CD1c-positive myeloid dendritic cell (primary cell): ENCODE results near the gene ANKRD42.

Experiments
- DNase-seq: peaks from one replicate; pipeline ENCODE4 v3.0.0-alpha.2; 2016; ENCODE audit errors: extremely low spot score

The ANKRD42 gene

DNA sequence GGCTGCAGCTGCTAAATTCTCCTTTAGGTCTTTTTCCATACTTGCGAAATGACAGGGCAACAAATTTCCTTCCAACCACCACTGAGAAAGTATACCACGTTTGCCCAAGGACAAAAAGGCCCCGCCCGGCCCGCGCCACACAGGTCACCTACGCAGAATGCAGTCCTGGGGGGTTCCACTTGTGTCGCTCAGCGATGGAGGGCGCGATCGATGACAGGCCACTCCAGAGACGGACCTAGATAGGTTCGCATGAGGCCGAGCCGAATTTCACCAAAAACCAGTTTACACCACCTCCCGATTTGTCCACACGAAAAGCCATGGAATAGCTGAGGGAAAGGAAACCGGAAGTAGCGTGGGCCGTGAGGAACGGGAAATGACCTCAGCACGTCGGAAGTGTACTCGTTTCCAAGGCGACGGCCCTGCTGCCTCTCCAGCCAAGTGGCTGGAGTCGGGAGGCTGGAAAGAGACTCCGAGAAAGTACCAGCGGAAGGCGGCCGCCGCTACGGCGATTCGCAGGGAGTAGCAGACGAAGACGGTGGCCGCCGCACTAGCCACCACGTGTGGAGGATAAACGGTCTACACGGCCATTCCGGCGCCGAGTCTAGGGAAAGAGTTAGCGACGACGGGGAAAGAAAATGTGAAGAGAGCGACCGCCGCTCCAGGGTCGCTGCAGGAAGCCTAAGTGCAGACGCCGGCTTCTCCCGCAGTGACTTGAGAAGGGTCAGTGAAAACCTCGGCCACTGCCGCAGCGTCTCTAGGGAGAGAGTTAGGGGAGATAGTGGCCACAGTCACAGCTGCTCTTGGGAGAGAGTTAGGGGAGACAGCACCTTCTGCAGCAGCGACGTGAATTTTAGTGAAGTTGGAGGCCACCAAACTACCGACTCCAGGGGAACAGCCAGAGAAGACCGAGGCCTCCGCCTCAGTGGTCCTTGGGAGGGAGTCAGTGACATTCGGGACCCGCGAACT is at the start of gene ANKRD42:
Gene ANKRD42, plus strand, starts transcription at position 398 of the 966 bp plus-strand sequence. CDS start 959 bp downstream, outside the sequence.
- peak; percentile 98 for DNase-seq

DNA sequence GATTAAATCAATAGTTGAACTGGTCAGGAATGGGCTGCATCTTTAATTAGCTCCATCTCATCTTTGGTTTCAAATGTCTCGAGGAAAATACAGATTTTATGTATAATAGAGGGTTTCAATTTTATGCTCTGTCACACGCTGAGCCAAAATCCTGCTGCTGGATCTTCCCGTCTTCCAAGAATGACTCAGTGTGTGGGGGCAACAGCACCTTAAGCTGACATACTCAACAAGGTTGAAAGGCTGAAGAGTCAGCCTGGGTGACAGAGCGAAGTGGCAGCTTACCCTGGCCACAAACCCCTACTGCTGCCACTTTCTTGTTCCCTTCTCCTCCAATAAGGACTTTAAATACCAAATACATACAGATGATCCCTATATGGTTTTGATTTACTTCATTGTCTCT is 45.6 kb upstream of the ANKRD42 start:
- no peak for DNase-seq

DNA sequence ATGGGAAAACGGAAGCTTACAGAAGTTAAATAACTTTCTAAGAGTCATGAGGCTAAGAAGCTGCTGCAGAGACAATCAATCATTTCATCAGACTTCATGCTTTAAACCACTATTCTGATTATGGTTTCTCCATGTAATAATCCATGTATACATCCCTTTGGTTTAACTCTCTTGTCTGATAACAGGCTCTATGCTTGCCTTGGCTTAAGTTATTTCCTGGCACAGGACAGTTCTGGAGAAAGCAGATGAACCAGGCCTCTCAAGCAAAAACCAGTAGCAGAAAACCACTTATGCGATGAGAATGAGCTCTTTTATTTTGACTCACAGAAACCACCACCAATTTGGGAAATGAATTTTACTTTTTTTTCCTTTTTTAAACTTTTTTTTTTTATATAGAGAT is 43.1 kb upstream of the ANKRD42 start:
- DNase-seq: no peak

DNA sequence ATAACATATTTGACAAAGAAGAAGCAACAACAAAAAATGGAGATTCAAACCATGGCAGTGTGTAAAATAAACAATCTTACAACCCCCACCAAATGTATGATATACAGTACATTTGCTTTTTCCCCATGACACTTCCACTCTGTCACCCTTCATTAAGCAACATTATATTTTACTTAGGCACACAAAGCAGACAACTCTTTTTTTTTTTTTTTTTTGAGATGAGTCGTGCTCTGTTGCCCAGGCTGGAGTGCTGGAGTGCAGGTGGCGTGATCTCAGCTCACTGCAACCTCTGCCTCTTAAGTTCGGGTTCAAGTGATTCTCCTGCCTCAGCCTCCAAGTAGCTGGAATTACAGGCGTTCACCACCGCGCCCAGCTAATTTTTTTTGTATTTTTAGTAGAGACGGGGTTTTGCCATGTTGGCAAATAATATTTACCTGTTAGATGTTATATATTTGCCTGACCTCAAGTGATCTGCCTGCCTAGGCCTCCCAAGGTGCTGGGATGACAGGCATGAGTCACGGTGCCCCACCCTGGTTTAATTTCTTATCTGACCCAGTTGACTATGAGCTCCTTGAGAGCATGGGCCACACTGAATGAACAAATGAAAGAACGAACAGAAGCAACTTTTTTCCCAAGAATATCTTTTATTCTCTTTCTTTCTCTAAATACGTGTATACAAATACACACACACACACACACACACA is 42.1 kb upstream of the ANKRD42 start:
- DNase-seq: no peak

DNA sequence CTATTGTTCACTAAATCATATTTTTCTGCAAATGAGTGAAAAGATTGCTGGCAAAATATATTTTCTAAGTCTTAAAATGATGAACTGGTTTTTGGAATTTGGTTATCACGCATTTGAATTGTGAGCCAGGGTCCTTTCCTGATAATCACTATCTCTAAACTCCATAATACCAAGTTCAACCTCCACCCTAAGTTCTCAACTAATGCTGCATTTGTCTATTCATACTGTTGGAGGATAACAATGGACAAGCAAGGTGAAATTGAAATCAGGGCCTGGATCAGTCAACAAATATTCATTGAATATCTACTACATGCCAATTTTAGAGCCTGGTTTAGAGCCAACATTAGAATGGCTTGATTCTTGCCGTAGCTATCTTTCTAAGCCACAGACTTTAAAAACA is 41.2 kb upstream of the ANKRD42 start:
- DNase-seq: no peak

DNA sequence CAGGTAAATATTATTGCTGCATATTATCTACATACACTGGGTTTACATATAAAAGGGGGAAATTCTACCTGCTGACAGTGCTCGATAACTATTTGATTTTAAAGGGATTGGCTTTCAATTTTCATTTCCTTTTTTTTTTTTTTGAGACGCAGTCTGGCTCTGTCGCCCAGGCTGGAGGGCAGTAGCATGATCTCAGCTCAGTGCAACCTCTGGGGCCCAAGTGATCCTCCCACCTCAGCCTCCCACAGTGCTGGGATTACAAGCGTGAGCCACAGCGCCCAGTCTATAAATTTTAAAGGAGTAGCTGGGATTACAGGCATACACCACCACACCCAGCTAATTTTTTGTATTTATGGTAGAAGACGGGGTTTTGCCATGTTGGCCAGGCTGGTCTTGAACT is 39.7 kb upstream of the ANKRD42 start:
- peak; percentile 31 for DNase-seq

DNA sequence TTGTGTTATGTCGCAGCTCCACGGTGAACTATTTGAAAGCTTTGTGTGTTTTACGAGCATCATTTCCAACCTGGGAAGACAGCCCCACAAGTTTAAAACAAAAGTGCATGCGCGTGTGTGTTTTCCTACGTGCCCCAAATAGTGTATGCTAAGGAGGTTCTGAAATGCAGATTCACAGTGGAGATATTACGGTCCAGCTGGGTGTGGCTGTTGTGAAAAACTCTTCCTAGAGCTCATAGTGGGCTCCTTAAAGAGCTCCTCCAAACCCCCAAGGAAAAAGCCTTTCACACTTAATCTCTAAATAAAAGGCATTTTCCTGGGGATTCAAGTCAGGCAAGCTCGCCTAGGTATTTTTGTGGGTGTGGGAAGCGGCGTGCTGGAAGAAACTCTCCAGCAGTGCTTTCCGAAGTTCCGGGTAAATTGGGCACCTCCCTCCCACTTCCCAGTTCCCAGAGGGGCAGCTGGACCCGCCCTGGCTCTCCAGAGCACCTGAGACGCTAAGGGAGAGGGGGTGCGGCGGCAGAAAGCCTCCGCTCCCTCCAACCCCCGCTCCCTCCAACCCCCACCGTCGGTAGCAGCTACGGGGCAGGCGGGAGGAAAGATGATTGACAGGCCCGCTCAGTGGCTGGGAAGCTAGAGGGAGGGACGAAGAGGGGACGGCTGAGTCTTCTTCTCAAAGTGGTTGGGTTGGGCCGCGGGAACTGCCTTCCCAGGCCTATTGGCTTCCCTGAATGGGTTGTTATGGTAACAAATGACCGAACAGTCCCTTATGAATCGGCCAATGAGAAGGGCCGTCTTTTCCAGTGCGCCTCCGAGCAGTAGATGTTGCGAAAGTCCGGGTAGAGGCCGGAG is 37.1 kb upstream of the ANKRD42 start:
- DNase-seq: peak; percentile 99

DNA sequence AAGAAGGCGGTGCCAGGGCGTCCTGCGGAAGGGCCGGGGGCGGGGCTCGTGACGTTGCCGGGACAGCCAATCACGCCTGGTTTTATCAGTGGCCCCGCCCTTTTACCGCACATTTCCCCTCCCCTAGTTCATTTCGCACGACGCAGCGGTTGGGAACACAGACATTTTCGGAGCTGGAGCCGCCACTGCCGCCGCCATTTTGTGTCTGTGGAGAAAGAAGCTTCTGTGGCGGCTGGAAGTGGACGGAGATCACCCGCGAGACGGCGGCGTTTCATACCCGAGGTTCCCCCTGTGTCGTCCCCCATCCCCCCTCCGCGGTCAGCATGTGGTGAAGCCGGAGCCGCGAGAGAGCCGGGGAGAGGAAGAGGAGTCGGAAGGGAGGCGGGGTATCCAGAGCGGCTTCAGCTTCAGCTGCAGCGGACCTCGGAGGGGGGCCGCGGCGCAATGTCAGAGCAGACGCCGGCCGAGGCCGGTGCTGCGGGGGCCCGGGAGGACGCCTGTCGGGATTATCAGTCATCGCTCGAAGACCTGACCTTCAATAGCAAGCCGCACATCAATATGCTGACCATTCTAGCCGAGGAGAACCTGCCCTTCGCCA is 36.4 kb upstream of the ANKRD42 start, which contains the start of gene PCF11:
Gene PCF11, plus strand, starts transcription at position 136 of the 598 bp plus-strand sequence. Its CDS starts 309 bp downstream, at position 445.
- DNase-seq: no peak

DNA sequence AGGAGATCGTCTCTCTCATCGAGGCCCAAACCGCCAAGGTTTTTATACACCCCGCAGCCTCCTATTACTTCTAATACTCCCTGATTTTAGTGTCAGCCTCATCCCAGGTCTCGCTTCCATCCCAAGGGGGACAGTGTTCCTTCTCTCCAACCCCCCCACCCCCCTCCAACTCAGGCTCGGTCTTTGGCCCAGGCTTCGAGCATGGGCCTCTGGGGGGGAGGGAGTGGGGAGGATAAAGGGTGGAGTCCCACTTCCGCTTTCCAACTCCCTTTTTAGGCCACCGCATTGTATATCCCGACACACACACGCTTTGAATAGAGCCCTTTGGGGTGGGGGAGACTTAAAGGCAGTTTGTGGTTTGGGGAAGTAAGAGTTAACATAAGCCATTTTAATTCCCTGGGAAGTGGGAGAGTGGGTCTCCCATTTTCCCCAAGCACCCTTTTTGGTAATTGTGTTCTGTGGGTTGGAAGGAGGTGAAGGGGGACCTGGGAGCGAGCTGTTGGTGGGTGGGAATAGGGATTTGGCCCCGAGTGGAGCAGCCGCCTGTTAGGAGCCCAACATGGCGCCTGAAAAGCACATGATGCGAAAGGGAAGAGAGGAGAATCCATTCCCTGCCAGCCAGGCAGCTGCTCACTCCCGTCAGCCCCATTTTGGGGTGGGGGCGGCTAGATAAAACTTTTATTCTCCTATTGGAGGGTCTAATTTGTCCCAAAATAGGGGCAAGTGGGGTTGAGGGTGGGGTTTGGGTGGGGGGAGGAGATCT is 35.7 kb upstream of the ANKRD42 start:
- peak; percentile 82 for DNase-seq

DNA sequence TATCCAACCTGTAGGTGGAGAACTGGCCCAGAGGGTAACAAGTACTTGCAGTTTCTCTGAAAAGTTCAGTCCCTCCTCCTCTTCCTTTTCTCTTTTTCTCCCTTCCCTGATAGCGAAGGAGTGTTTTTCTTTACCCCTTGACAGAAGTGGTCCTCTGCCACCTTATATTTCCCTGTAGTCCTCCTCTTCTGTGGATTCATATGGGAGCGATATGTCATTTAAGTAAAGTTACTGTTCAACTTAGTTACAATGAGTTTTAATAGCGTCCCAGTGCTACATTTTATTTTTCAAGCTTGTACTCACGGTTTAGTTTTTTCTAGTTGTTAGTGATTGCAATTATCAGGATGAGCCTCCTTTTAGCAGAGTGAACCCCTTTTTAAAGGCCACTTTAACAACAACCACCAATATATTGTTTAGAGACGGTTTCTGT is 35.1 kb upstream of the ANKRD42 start:
- no peak for DNase-seq

DNA sequence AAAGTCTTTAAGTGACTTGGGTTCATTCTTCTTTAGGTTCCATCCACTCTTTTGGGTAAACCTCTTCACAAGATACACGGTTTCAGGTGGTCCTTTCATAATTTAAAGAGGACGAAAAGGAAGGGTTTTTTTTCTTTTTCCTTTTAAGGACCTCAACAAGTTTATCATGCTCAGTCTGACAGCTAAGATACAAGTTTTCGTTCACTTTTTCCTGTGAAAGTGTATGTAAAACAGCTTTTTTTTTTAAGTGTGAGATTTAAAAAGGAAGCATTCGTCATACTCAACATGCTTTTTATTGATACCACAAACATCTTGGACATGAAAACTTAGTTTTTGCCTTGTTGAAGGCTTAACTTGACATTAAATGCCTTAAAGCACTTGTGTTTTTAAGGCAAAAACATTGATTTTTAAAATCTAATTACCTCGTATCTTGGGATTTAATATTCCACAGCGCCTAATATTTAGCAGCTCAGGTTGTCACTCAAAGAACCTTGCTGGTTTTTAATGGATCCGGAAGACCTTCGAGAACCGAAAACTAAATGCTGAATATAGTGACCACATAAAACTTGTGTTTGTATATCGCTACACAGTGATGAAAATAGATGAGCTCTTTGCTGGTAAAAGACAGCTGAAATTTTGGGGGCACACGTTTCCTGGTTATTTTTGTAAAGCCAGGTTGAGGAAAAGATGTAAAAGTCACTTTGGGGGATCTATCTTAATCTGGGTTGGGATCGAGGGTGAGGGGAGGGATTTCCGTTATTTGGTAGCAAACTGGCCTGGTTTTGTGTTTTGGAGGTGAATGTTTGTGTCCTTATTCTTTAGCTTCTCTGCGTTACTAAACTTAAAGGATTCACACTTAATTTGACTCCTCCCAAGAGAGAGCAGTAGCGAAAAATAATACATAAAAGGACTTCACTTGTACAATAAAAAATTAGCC is 34.3 kb upstream of the ANKRD42 start:
- peak; percentile 27 for DNase-seq

DNA sequence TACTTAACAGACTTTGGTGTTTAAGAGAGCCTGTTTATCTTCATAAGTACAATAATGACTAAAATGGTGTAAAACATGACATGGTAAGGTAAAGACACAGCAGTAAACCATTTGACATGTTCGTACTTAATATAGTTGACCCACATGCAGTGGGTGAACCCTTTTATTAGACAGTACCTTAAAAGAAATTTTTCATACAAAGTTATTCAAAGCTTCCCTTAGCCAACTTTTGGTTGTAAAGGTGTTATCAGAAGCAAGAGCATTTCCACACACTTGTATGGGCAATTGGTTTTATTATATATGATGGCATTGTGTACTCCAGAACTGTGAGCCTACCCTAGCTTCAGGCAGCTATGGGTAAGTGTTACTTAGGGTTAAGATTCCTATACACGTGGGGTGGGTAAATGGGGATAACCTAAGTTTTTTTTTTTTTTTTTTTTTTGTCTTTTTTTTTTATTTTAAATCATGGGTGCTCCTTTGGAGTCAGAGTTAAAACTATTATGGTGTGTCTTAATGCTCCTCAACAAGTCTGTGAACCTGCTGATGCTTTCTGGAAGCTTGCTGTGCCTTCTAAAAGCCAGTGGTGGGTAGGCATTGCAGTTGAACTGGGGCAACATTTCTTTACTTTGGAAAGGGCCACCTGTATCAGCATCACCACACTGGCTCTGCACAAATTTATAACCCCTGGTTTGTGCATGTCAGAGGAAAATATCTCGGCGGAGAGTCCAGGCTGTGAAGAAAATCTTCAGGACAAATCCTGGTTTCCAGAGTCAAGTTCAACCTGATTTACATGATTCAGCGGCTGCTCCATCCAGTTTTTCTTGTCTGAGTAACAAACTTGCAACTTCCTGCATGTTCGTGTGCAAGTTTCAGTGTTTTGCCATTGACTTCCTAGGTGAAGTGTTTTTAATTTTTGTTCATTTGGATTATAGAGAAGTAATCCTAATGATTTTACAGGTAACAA is 33.3 kb upstream of the ANKRD42 start:
- DNase-seq: peak; percentile 44

DNA sequence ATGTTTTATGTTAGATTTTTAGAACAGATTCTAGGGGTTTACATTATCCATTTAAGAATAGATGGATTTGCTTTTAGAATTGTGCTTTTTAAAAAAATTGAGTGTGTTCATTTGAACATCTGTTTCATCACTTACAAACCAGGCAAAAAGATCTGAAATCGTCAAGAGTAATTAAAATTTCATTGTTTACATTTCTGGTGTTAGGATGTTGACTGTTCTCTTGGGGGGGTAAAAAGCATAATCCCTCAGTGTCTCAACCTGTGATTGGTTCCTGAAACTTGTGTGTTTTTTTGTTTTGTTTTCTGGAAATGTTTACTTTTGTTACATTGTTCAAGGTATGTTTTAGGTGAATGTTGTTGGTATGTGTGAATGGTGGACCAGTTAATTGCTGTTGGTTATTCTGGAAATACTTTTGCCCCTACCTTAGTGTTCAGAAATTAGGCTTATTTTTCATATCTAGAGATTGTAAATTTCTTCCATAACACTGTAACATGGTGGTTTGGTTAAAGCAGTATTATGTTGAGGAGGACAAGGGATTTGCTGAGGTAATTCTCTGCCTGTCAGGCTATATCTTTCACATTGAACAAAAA is 31.8 kb upstream of the ANKRD42 start:
- DNase-seq: no peak

DNA sequence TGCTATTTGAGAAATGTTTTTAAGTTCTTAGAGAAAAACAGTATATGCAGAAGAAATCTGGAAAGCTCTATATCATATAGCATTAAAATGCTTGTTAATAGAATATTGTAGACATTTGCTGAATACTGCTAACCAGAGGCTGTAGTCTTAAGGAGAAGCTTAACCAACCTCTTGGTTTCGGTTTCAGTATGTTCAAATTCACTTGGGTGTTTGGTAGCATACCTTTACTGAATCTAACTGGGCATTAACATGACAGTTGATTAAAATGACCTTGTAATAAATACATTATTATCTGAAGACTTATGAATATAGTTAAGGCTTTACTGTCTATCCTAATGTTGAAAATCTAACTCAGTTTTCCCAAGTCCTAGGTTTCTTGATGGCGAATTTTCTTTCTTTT is 31.1 kb upstream of the ANKRD42 start:
- no peak for DNase-seq

DNA sequence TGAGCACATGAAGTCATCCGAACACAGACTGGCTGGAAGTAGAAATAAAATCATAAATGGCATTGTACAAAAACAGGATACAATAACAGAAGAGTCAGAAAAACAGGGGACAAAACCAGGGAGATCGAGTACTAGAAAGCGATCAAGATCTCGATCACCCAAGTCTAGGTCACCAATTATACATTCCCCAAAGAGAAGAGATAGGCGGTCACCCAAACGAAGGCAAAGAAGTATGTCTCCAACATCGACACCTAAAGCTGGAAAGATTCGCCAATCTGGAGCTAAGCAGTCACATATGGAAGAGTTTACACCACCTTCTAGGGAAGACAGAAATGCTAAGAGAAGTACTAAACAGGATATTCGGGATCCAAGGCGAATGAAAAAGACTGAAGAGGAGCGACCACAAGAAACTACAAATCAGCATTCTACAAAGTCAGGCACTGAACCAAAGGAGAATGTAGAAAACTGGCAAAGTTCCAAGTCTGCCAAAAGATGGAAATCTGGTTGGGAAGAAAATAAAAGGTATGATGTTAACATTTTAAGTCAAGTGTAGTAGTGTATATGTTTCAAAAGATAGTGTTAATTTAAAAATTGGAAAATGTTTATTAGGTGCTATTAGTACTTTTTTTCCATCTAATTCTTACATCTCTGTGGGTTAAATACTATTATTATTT is 27.2 kb upstream of the ANKRD42 start:
- no peak for DNase-seq

DNA sequence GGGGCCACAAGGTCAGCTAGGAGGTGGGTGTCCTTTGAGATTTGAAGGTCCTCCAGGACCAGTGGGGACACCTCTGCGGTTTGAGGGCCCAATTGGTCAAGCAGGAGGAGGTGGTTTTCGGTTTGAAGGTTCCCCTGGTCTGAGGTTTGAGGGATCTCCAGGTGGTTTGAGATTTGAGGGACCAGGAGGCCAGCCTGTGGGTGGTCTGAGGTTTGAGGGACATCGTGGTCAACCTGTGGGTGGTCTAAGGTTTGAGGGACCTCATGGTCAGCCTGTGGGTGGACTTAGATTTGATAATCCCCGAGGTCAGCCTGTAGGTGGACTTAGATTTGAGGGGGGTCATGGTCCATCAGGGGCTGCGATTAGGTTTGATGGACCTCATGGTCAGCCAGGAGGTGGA is 24.8 kb upstream of the ANKRD42 start:
- no peak for DNase-seq

DNA sequence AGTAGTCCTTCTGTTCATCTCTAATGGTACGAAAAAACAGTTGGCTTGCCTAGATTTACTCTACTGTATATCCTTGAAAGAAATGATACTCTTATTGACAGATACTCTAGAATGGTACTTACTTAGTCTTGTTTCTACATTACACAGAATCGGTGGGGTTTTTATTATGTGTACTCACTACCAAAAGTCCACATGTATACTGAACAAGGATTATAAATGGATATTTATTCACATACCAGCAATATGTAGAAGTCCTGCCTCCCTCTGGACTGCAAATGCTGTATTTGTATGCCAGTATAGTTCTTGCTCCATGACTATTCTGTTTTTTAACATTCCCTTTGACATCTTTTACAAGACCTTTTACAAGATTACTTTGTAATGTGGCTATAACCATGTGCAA is 22.6 kb upstream of the ANKRD42 start:
- no peak for DNase-seq
